T-cell (primary cell): ENCODE measurements around the gene BPHL. TPM values are rescaled to one million over a fixed set of nuclear protein-coding genes. Genes with fewer than 3 reads are reported as not detected.
"Not testable (repeated sequence)": the region's sequence is repeated elsewhere in the genome, so short reads cannot be mapped to it uniquely, and the experiment has no call there.

Source experiments
- ATAC-seq, 4 experiments: fragments of 200-7000 bp in 3 of 4; fragments of 150-1000 bp in 1 of 4; cut with Tn5 transposase; replicated peaks in 1 of 4; 1 replicate in 3 of 4; 2 replicates in 1 of 4; pipeline ENCODE4 v1.10.0; 2021; ENCODE audit warnings: moderate library complexity in 3 of 4, mild to moderate bottlenecking in 2 of 4, moderate number of reproducible peaks in 1 of 4
- CTCF ChIA-PET, 2 donors: fragments of 300-600 bp; sonication (Branson Sonifier 250); formaldehyde crosslinking; loops; one replicate each; lab custom pipeline; 2022; ENCODE audit warnings: antibody characterized with exemption in 2 of 2; lab: Charles Lee
- POLR2A ChIA-PET, 2 donors: fragments of 300-600 bp; sonication (Branson Sonifier 250); formaldehyde crosslinking; loops; one replicate each; lab custom pipeline; 2022; ENCODE audit warnings: antibody characterized with exemption in 2 of 2; lab: Charles Lee
- DNase-seq, 35 experiments: peaks; one replicate each; pipeline versions ENCODE4 v3.0.0 to v3.0.0-alpha.2; 2013 to 2023
- H3K27ac ChIP-seq: one replicate; pipeline ENCODE4 v1.5.1; 2013; ENCODE audit warnings: low read length
- H3K27me3 ChIP-seq, 2 experiments: replicated peaks in 1 of 2; 1 replicate in 1 of 2; 2 replicates in 1 of 2; pipeline versions ENCODE4 v1.6.1 to v1.7.0; 2013; ENCODE audit warnings: low read length in 1 of 2, mixed read lengths in 1 of 2; ENCODE audit not compliant: control insufficient read depth in 2 of 2, insufficient read depth in 2 of 2; ENCODE audit errors: extremely low read depth in 1 of 2
- H3K36me3 ChIP-seq, 2 donors: 1 replicate in 1 of 2; 2 replicates in 1 of 2; pipeline versions ENCODE4 v1.6.1 to v1.7.0; 2013; ENCODE audit warnings: low read length in 1 of 2; ENCODE audit not compliant: control insufficient read depth in 2 of 2, insufficient read depth in 1 of 2; ENCODE audit errors: extremely low read depth in 1 of 2
- H3K4me1 ChIP-seq, 2 experiments: 1 replicate in 1 of 2; 2 replicates in 1 of 2; pipeline versions ENCODE4 v1.6.1 to v1.7.0; 2013; ENCODE audit warnings: low read length in 2 of 2, mixed read lengths in 1 of 2; ENCODE audit not compliant: insufficient read depth in 2 of 2, control insufficient read depth in 1 of 2; ENCODE audit errors: extremely low read depth in 1 of 2
- H3K4me3 ChIP-seq, 2 donors: 1 replicate in 1 of 2; 2 replicates in 1 of 2; pipeline versions ENCODE4 v1.5.1 to v1.7.0; 2013; ENCODE audit warnings: mild to moderate bottlenecking in 2 of 2, low read length in 1 of 2, moderate library complexity in 1 of 2; ENCODE audit not compliant: control insufficient read depth in 1 of 2; ENCODE audit errors: extremely low read depth in 1 of 2
- H3K9me3 ChIP-seq: 2 replicates; pipeline ENCODE4 v1.7.0; 2013
- H3K27ac Mint-ChIP-seq, 2 donors: one replicate each; pipeline ENCODE4 v1.8.0; 2020 to 2021; ENCODE audit warnings: mild to moderate bottlenecking in 2 of 2, mixed read lengths in 2 of 2
- H3K27me3 Mint-ChIP-seq, 2 donors: one replicate each; pipeline ENCODE4 v1.8.0; 2021 to 2022; ENCODE audit warnings: mixed read lengths in 2 of 2
- H3K36me3 Mint-ChIP-seq: one replicate; pipeline ENCODE4 v1.8.0; 2021; ENCODE audit warnings: mixed read lengths
- H3K4me1 Mint-ChIP-seq, 3 donors: one replicate each; pipeline ENCODE4 v1.8.0; 2020 to 2022; ENCODE audit warnings: mixed read lengths in 3 of 3, mild to moderate bottlenecking in 1 of 3
- H3K4me3 Mint-ChIP-seq, 3 donors: one replicate each; pipeline ENCODE4 v1.8.0; 2020 to 2022; ENCODE audit warnings: mild to moderate bottlenecking in 3 of 3, mixed read lengths in 3 of 3, moderate library complexity in 3 of 3
- H3K9me3 Mint-ChIP-seq, 3 donors: one replicate each; pipeline ENCODE4 v1.8.0; 2020 to 2022; ENCODE audit warnings: mixed read lengths in 3 of 3
- WGBS: methylation state at CpG from one replicate; pipeline ENCODE4 v1.1.5; 2013; ENCODE audit warnings: missing lambda C conversion rate; ENCODE audit not compliant: insufficient coverage; 5-methylcytosine and 5-hydroxymethylcytosine counted together
- total RNA-seq, 35 experiments: library from RNA in 6 of 35; stranded (reverse) in 6 of 35; fragments of 120-200 nt in 1 of 35; gene quantifications; one replicate each; pipeline versions ENCODE4 v1.2.1 to v1.2.4 and lab custom pipeline; 2013 to 2026

Gene BPHL
- total RNA-seq, 5 donors from 2014 or later (not counting 1 experiment from before 2014, with no cell fraction given) = 7.1 to 12.4 (median 11.0) TPM

- POLR2A ChIA-PET = not testable (repeated sequence)
Observed at GRCh38 chr6:3168046-3168445, 49.5 kb downstream of the BPHL start.

DNA sequence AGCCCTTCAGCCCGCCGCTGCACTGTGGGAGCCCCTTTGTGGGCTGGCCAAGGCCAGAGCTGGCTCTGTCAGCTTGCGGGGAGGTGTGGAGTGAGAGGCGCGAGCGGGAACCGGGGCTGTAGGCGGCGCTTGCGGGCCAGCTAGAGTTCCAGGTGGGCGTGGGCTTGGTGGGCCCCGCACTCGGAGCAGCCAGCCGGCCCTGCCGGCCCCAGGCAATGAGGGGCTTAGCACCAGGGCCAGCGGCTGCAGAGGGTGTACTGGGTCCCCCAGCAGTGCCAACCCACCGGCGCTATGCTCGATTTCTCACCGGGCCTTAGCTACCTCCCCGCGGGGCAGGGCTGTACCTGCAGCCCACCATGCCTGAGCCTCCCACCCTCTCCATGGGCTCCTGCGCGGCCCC is 52.2 kb downstream of the BPHL start:
- POLR2A ChIA-PET, ATAC-seq, H3K9me3 Mint-ChIP-seq, H3K4me1 Mint-ChIP-seq, H3K4me3 ChIP-seq, H3K9me3 ChIP-seq, H3K27me3 ChIP-seq, H3K27ac Mint-ChIP-seq, H3K4me3 Mint-ChIP-seq, H3K36me3 Mint-ChIP-seq, H3K27me3 Mint-ChIP-seq, DNase-seq, H3K27ac ChIP-seq, H3K36me3 ChIP-seq, H3K4me1 ChIP-seq, CTCF ChIA-PET: not testable (repeated sequence)
- WGBS = 91% methylated on average over 24 of the region's 24 CpGs

More at GRCh38 chr6:3168046-3168445, 49.5 kb downstream of the BPHL start:
- H3K27me3 Mint-ChIP-seq, H3K36me3 ChIP-seq, H3K4me3 Mint-ChIP-seq, CTCF ChIA-PET, H3K27ac ChIP-seq, DNase-seq, H3K27me3 ChIP-seq, H3K36me3 Mint-ChIP-seq, H3K9me3 ChIP-seq, H3K9me3 Mint-ChIP-seq, H3K4me1 ChIP-seq, ATAC-seq, H3K4me3 ChIP-seq, H3K27ac Mint-ChIP-seq, H3K4me1 Mint-ChIP-seq: not testable (repeated sequence)
- 97% methylated on average over 7 of the region's 10 CpGs for WGBS

- H3K4me1 ChIP-seq, H3K36me3 ChIP-seq, DNase-seq, H3K4me3 ChIP-seq, POLR2A ChIA-PET, H3K27me3 Mint-ChIP-seq, H3K4me1 Mint-ChIP-seq, H3K36me3 Mint-ChIP-seq, H3K27ac Mint-ChIP-seq, H3K9me3 Mint-ChIP-seq, ATAC-seq, H3K9me3 ChIP-seq, H3K4me3 Mint-ChIP-seq, H3K27ac ChIP-seq: not testable (repeated sequence)
- WGBS = 85% methylated on average over 13 of the region's 17 CpGs
- CTCF ChIA-PET = interaction anchor here in 1 of 2 donors (0.7 kb wide), 1 partner anchor 11 kb away, joined by 3 read pairs; no protein-coding TSS in a partner anchor
- peaks cover 0 to 11% of the 10 kb centered on the region in 2 experiments for H3K27me3 ChIP-seq
Observed at GRCh38 chr6:3171313-3172175, 53.0 kb downstream of the BPHL start.

- H3K9me3 ChIP-seq, H3K4me3 Mint-ChIP-seq, H3K27me3 Mint-ChIP-seq, ATAC-seq, H3K9me3 Mint-ChIP-seq, DNase-seq, H3K27ac Mint-ChIP-seq, H3K4me1 ChIP-seq, H3K4me3 ChIP-seq, H3K4me1 Mint-ChIP-seq, H3K27ac ChIP-seq, H3K36me3 Mint-ChIP-seq, H3K36me3 ChIP-seq, CTCF ChIA-PET: not testable (repeated sequence)
- POLR2A ChIA-PET = interaction anchor here in 1 of 2 donors (0.6 kb wide), 1 partner anchor 275 kb away, joined by 3 read pairs; no protein-coding TSS in a partner anchor
- H3K27me3 ChIP-seq = peaks cover 0 to 11% of the 10 kb centered on the region in 2 experiments
- 82% methylated on average over 2 of the region's 4 CpGs for WGBS
Observed at GRCh38 chr6:3172789-3173188, 54.3 kb downstream of the BPHL start.

- CTCF ChIA-PET, DNase-seq, H3K27ac Mint-ChIP-seq, H3K9me3 ChIP-seq, H3K27me3 Mint-ChIP-seq, H3K4me1 Mint-ChIP-seq, H3K9me3 Mint-ChIP-seq, POLR2A ChIA-PET, H3K4me1 ChIP-seq, H3K27ac ChIP-seq, H3K4me3 Mint-ChIP-seq, H3K36me3 ChIP-seq, H3K4me3 ChIP-seq, H3K27me3 ChIP-seq, H3K36me3 Mint-ChIP-seq, ATAC-seq: not testable (repeated sequence)
- 85% methylated on average over 5 of the region's 11 CpGs for whole genome bisulfite sequencing
Observed at GRCh38 chr6:3173636-3174089, 55.2 kb downstream of the BPHL start.

DNA sequence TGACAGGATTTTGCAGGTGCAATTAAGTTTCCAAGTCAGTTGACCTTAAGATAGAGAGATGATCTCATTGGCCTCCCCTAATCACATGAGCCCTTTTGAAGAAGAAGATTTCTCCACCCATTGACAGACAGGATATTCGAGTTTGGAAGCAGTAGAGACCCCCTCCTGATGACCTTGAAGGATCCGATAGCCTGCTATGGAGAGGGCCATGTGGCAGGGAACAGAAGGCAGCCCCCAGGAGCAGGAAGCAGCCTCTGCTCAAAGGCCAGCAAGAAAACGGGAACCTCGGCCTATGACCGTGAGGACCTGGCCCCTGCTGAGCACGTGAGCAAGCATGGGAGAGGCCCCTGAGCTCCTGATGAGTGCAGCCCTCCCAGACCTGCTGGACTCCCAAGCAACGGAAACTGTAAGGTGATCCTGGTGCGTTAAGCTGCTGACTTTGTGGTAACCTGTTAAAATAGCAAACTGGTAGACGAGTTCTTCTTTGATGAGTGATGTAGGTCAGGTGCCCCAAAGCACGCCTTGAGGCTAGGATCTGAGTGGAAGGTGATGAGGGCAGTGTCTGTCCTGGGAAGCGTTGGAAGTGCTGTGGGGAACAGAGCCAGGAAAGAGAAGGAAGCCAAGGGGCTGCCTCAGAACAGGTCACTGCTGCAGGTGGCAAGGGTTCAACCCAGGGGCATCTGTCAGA is 57.3 kb downstream of the BPHL start:
- 69% methylated on average over 10 of the region's 11 CpGs for WGBS
- H3K27ac Mint-ChIP-seq = no peak overlapping the region
- H3K9me3 Mint-ChIP-seq = no peaks in the 10 kb centered on the region
- POLR2A ChIA-PET = no interaction called here
- Histone ChIP-seq H3K27me3 (peaks cover 0 to 11% of the 10 kb centered on the region in 2 experiments), H3K9me3 (no peaks in the 10 kb centered on the region), H3K4me1 (no peaks in the 10 kb centered on the region), H3K4me3 (no peak overlapping the region), H3K27ac (no peak overlapping the region), H3K36me3 (no peaks in the 10 kb centered on the region)
- H3K4me1 Mint-ChIP-seq = peaks cover 0 to 4% (median 2%) of the 10 kb centered on the region in 3 donors
- H3K27me3 Mint-ChIP-seq = peaks cover 5 to 19% of the 10 kb centered on the region in 2 donors
- no peak for ATAC-seq
- no peaks in the 10 kb centered on the region for H3K36me3 Mint-ChIP-seq
- H3K4me3 Mint-ChIP-seq = no peak overlapping the region
- CTCF ChIA-PET = no interaction called here
- no peak for DNase-seq
